ENCODE results near the gene TRAF5.
"Not testable (repeated sequence)": the region's sequence is repeated elsewhere in the genome, so short reads cannot be mapped to it uniquely, and the experiment has no call there.

The TRAF5 gene

DNA sequence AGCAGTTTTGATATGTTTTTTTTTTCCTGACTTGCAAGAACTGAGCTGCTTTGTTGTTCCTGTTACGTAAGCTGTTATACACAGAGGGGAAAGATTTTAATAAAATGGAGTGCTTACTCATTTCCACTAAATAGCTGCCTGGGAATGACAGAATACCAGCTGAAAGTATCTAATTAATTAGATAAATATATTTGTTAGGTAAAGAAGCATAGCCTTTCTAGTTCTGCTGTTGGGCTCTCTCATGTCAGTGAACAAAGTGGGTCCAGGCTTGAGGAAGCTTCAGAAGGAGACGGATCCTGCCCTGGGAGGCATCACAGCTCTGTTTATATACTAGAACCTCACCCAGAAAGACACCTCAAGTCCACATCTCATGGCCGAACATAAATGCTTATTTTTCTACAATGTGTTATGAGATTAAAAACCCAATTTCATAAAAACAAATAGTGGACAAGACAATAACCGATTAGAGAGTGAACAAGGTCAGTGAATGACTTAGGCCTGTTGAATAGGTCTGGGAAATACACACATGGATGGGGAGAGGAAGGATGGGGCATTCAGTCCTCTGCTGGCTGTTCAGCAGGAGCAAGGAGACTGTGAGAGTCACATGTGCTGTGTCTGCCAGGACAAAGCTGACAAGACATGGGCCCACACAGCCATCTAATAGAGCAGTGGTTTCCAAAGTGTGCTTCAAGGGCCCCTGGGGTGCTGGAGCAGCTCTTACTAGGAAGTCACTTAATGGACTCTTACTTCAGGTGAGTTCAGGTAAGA is 20.6 kb downstream of the TRAF5 start:
- peak; percentile 97 for DNase-seq

DNA sequence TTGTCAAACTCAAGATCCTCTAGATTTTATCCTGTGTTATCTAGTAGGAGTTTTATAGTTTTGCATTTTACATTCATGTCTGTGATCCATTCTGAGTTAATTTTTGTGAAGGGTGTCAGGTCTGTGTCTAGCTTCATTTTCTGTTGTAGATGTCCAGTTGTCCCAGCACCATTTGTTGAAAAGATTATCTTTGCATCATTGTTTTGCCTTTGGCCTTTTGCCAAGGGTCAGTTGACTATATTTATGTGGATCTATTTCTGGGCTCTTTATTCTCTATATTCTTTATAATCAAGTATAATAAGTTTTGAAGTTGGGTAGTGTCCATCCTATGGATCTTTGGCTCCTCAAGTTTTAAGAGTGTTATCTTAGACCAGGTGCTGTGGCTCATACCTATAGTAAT is 21.9 kb downstream of the TRAF5 start:
- DNase-seq, result no peak

- no peak for DNase-seq
Observed at GRCh38 chr1:211349741-211350140, 23.1 kb downstream of the TRAF5 start.

DNA sequence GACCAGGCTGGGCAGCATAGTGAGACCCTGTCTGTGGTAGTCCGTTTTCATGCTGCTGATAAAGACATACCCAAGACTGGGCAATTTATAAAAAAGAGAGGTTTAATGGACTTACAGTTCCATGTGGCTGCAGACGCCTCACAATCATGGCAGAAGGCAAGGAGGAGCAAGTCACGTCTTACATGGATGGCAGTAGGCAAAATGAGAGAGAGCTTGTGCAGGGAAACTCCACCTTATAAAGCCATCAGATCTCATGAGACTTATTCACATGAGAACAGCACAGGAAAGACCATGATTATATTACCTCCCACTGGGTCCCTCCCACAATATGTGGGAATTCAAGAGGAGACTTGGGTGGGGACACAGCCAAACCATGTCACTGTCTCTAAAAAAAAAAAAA is 25.4 kb downstream of the TRAF5 start:
- not testable (repeated sequence) for DNase-seq

DNA sequence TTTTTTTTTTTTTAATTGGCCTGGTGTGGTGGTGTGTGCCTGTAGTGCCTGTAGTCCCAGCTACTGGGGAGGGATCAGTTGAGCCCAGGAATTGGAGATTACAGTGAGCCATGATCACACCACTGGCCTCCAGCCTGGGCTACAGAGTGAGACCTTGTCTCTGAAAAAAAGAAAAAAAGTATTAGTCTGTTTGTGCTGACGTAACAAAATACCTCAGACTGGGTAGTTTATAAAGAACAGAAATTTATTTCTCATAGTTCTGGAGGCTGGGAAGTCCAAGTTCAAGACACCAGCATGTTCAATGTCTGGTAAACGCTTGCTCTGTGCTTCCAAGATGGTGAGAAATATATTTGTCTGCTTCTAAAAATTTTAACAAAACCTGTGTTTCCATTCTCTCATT is 25.8 kb downstream of the TRAF5 start:
- DNase-seq, result no peak

- no peak for DNase-seq
Observed at GRCh38 chr1:211352985-211353515, 26.4 kb downstream of the TRAF5 start.

GRCh38 chr1:211353562-211354212 is 27.1 kb downstream of the TRAF5 start:
- DNase-seq, result no peak

GRCh38 chr1:211355873-211356272 is 29.2 kb downstream of the TRAF5 start:
- no peak for DNase-seq

GRCh38 chr1:211356723-211357407 is 30.2 kb downstream of the TRAF5 start:
- DNase-seq, result no peak

DNA sequence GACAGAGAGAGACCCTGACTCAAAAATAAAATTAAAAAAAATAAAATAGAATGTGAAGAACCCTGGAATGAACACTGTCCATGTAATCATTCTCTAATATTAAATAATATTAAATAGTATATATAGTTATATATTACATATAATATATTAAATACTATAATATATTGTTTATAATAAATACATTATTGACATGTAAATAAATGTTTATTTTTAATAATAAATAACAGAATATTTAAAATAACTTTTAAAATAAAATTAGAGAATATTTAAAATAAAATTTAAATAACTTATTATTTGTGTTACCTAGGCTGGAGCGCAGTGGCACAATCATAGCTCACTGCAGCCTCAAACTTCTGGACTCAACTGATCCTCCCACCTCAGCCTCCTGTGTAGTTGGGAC is 32.1 kb downstream of the TRAF5 start:
- DNase-seq, result no peak

DNA sequence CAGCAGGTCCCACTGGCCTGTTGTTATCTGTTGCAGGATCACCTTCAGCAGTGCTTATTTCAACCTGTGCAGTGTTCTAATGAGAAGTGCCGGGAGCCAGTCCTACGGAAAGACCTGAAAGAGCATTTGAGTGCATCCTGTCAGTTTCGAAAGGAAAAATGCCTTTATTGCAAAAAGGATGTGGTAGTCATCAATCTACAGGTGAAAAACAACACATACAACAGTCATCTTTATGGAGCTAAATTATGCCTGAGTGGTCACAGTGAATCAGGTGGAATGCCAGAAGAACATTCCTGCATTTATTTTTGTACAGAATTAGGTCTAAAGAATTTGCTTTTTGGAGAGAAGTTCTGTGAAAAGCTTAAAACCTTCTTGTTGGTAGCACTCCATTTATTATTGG is 33.2 kb downstream of the TRAF5 start:
- DNase-seq, result no peak

DNA sequence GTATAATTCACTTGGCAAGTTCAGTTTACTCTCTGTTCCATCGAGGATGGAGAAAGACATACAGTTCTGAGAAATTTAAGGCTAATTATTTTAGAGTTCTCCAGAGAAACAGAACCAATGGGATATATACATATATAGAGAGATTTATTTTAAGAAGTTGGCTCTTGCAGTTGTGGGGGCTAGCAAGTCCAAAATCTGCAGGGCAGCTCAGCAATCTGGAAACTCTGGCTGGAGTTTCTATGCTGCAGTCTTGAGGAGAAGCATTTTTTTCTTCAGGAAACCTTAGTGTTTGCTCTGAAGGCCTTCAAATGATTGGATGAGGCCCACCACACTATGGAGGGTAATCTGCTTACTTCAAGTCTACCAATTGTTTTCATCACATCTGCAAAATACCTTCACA is 34.6 kb downstream of the TRAF5 start:
- DNase-seq, result no peak

- DNase-seq, result no peak
Observed at GRCh38 chr1:211369640-211370039, 43.0 kb downstream of the TRAF5 start.

GRCh38 chr1:211370669-211371068 is 44.0 kb downstream of the TRAF5 start:
- DNase-seq, result no peak

DNA sequence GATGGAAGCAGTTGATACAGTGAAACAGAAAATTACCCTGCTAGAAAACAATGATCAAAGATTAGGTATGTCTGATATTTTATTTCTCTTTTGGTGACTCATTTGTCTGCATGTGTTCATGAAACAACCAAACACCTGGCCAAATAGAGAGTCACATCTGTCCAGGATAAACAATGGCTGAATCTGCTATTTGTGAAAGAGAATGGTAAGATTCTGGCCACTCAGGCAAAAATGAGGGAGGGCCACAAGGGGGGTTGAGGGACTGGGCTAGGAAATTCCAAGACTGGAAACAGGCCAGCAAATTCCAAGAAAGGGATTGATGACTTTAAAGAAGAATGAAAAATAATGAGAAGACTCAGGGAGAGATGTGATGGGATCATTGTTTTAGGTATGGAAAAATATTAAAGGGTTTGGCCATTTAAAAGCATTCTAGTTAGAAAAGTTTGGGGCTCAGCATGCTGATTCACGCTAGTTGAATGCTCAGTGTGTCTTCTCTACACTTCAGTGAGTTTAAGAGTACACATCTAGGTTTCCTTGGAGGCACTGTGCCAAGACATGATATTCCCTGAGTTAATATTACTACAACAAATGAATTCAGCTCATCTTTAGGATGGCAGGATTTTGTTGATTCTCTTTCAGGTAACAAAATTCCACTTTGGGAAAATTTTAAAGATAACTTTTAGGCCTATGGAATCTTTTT is 44.9 kb downstream of the TRAF5 start:
- DNase-seq, result peak; percentile 38

GRCh38 chr1:211372463-211372862 is 45.8 kb downstream of the TRAF5 start:
- DNase-seq, result no peak

GRCh38 chr1:211375146-211375818 is 48.6 kb downstream of the TRAF5 start:
- no peak for DNase-seq

GRCh38 chr1:211375949-211376348 is 49.3 kb downstream of the TRAF5 start:
- DNase-seq, result no peak

DNA sequence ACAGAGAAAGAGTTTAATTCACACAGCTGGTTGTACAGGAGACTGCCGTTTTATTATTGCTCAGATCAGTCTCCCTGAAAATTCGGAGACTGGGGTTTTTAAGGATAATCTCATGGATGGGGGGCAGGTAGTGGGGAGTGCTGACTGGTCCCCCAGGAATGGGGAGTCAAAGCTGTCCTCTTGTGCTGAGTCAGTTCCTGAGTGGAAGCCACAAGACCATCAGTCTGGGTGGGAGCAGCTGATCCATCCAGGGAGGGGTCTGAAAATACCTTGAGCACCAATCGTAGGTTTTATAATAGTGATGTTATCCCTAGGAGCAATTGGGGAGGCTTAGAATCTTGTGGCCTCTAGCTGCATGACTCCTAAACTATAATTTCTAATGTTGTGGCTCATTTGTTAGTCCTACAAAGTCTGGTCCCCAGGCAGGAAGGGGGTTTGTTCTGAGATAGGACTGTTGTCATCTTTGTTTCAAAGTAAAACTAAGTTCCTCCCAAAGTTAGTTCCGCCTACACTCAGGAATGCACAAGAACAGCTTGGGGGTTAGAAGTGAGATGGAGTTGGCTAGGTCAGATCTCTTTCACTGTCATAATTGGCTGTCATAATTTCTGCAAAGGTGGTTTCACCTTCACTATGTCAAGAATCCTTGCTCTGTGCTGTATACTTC is 50.3 kb downstream of the TRAF5 start:
- DNase-seq, result no peak

DNA sequence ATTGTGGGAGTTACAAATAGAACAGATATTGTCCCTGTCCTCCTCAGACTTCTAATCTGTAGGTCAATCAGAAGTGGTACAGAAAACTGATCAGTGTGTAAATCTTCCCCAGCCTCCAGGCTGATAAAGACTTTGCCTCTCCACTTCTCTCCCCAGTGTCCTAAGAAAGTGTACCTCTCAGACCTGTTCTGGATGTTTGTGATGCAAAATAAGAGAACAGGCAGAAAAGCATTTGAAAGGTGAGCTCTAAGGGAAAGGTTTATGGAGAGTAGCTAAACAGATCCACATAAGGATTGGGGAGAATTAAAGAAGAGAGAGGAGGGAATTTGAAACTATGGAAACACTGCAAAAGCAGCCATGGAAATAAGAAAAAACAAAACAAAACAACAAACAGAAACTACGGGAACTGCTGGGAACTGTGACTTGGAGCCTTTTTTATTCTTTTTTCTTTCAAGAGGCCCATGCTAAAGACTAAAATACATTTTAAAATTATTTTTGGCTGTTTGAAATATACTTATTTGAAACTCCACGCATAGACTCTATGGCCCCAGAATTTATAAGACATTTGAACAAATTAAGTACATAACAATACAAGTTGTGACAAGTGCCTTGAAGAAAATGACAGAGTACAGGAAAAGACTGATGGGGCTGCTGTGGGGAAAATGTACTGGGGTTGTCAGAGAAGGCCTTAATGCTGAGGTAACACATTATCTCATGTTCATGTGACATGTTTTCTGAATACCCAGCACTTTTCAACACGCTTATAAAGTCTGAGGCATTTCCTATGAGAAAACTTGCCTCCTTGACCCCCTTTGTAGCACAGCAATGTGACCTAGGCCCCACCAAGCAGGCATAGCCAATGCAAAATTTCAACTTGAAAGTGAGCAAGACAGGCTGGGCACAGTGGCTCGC is 51.2 kb downstream of the TRAF5 start:
- DNase-seq, result no peak

DNA sequence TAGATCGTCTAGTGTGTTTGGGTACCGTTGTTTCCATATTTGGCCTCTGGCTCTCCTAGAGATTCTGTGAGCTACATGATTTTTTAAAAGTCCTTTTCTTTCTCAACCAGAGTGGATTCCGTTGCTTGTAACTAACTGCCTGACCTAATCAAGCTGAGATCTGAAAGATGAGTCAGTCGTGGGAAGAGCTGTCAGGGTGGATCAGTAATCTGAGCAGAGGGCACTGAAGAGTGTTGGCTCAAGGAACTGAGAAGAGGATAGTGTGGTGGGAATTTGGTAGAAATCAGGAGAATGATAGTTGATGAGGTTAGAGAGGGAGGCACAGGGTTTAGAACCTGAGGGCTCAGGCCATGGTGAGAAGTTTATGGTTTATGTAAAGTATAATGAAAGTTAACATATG is 52.2 kb downstream of the TRAF5 start:
- no peak for DNase-seq
